Parathyroid adenoma (tissue), 2 donors: Measurements from ENCODE around the gene ANKRD28.

ENCODE experiments used
- H2AFZ ChIP-seq: fragments of 300-600 bp; sonication (generic); one replicate; pipeline ENCODE4 v1.7.0; 2017; ENCODE audit warnings: antibody characterized with exemption, mild to moderate bottlenecking
- H3K27ac ChIP-seq: fragments of 300-600 bp; sonication (generic); one replicate; pipeline ENCODE4 v1.7.0; 2017
- H3K27me3 ChIP-seq: fragments of 300-600 bp; sonication (generic); one replicate; pipeline ENCODE4 v1.7.0; 2017; ENCODE audit warnings: low read length; ENCODE audit not compliant: control insufficient read depth, insufficient read depth
- H3K36me3 ChIP-seq: fragments of 300-600 bp; sonication (generic); one replicate; pipeline ENCODE4 v1.7.0; 2017; ENCODE audit warnings: low read length; ENCODE audit not compliant: control insufficient read depth, insufficient read depth
- H3K4me1 ChIP-seq: fragments of 300-600 bp; sonication (generic); one replicate; pipeline ENCODE4 v1.7.0; 2017; ENCODE audit warnings: control low read depth
- H3K4me2 ChIP-seq: fragments of 300-600 bp; sonication (generic); one replicate; pipeline ENCODE4 v1.7.0; 2017; ENCODE audit warnings: low read length
- H3K4me3 ChIP-seq: fragments of 300-600 bp; sonication (generic); one replicate; pipeline ENCODE4 v1.7.0; 2017; ENCODE audit warnings: low read depth, low read length
- H3K79me2 ChIP-seq: fragments of 300-600 bp; sonication (generic); one replicate; pipeline ENCODE4 v1.7.0; 2017; ENCODE audit warnings: control low read depth
- H3K9ac ChIP-seq: fragments of 300-600 bp; sonication (generic); one replicate; pipeline ENCODE4 v1.7.0; 2017; ENCODE audit warnings: mild to moderate bottlenecking
- H3K9me3 ChIP-seq: fragments of 300-600 bp; sonication (generic); one replicate; pipeline ENCODE4 v1.7.0; 2017; ENCODE audit warnings: low read length; ENCODE audit not compliant: control insufficient read depth
- CTCF ChIP-seq: fragments of 300-600 bp; sonication (generic); IDR thresholded peaks from one replicate; pipeline ENCODE4 v1.7.0; 2017; ENCODE audit warnings: antibody characterized with exemption, mild to moderate bottlenecking
- donor health status: primary hyperparathyroidism.

Gene ANKRD28

GRCh38 chr3:15636028-15636709, 161.6 kb downstream of the ANKRD28 start:
- Histone ChIP-seq H3K79me2 (no peaks in the 10 kb centered on the region), H3K27ac (peak overlapping the region; percentile 72), H2AFZ (peak overlapping the region; percentile 20), H3K9me3 (no peaks in the 10 kb centered on the region), H3K4me2 (no peak overlapping the region), H3K4me1 (peaks cover 36% of the 10 kb centered on the region), H3K9ac (no peak overlapping the region), H3K36me3 (no peaks in the 10 kb centered on the region), H3K4me3 (no peak overlapping the region), H3K27me3 (no peaks in the 10 kb centered on the region)
- no peak for TF ChIP-seq CTCF

- Histone ChIP-seq H3K36me3 (no peaks in the 10 kb centered on the region), H3K79me2 (no peaks in the 10 kb centered on the region), H3K9ac (no peak overlapping the region), H2AFZ (no peak overlapping the region), H3K27me3 (no peaks in the 10 kb centered on the region), H3K4me2 (no peak overlapping the region), H3K9me3 (no peaks in the 10 kb centered on the region), H3K27ac (peak overlapping the region; percentile 72), H3K4me1 (peaks cover 45% of the 10 kb centered on the region), H3K4me3 (no peak overlapping the region)
- TF ChIP-seq CTCF: no peak
Observed at GRCh38 chr3:15635121-15635661, 162.6 kb downstream of the ANKRD28 start.

DNA sequence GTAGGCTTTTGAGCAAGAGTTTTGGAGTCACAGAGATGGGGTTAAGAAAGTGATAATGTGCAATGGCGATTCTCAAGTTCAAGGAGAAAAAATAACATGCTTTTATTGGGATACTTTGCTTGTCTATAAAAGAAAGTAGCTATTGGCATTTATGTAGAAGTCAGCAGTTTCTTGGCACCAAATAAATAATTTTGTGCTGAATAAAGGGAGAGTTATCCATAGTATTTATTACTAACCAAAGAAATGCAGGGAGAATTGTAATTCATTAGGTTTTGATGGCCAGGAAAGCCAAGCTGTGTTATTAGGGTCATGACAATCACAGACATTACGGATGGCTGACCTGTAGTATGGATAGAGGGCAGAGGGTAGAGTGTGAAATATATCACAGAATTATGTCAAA, 163.1 kb downstream of the ANKRD28 start:
- H2AFZ ChIP-seq: peak overlapping the region; percentile 47
- peak overlapping the region; percentile 72 for H3K27ac ChIP-seq
- no peak for TF ChIP-seq CTCF
- no peaks in the 10 kb centered on the region for H3K79me2 ChIP-seq
- no peaks in the 10 kb centered on the region for H3K9me3 ChIP-seq
- no peak overlapping the region for H3K9ac ChIP-seq
- no peak overlapping the region for H3K4me2 ChIP-seq
- no peaks in the 10 kb centered on the region for H3K27me3 ChIP-seq
- no peak overlapping the region for H3K4me3 ChIP-seq
- H3K4me1 ChIP-seq: peaks cover 47% of the 10 kb centered on the region
- no peaks in the 10 kb centered on the region for H3K36me3 ChIP-seq

- Histone ChIP-seq H3K4me2 (peak overlapping the region; percentile 45), H3K79me2 (peaks cover 2% of the 10 kb centered on the region), H2AFZ (peak overlapping the region; percentile 47), H3K4me1 (peaks cover 47% of the 10 kb centered on the region), H3K27me3 (no peaks in the 10 kb centered on the region), H3K36me3 (no peaks in the 10 kb centered on the region), H3K9ac (no peak overlapping the region), H3K27ac (peak overlapping the region; percentile 72), H3K4me3 (no peak overlapping the region), H3K9me3 (no peaks in the 10 kb centered on the region)
- no peak for TF ChIP-seq CTCF
Observed at GRCh38 chr3:15633766-15634598, 163.8 kb downstream of the ANKRD28 start.
